Adrenal gland (tissue), 5 donors: ENCODE data around the gene PCNT.
"Not testable (repeated sequence)": the region's sequence is repeated elsewhere in the genome, so short reads cannot be mapped to it uniquely, and the experiment has no call there.

Experiments
- CTCF ChIP-seq, 6 experiments: fragments of 450-650 bp in 4 of 6; fragments of 200-600 bp in 2 of 6; sonication (generic) in 1 of 6; IDR thresholded peaks; 1 replicate in 5 of 6; 2 replicates in 1 of 6; pipeline versions ENCODE4 v1.5.1 to v1.8.0; 2016 to 2021; ENCODE audit warnings: antibody characterized with exemption in 6 of 6, mild to moderate bottlenecking in 2 of 6, moderate library complexity in 1 of 6
- POLR2A ChIP-seq, 2 donors: fragments of 450-650 bp; IDR thresholded peaks; one replicate each; pipeline ENCODE4 v1.6.1; 2017; ENCODE audit warnings: antibody characterized with exemption in 2 of 2, mild to moderate bottlenecking in 2 of 2, moderate library complexity in 1 of 2
- donor health status: DM: no; HTN: no; CAD: no.

- TF ChIP-seq POLR2A, CTCF (IDR thresholded peaks at IDR 0.05): not testable (repeated sequence)
Measured at GRCh38 chr21:46433116-46433515, 109.2 kb downstream of the PCNT start.
